Inflammatory macrophage treated with lipopolysaccharide for 4 hours (primary cell): ENCODE results near the gene FOLR1.
"Not testable (repeated sequence)": the region's sequence is repeated elsewhere in the genome, so short reads cannot be mapped to it uniquely, and the experiment has no call there.

Source experiments
- DNase-seq: peaks from one replicate; pipeline ENCODE4 v3.0.0-alpha.2; 2020

FOLR1 gene

GRCh38 chr11:72191961-72192381, at the start of gene FOLR1:
TSS of gene FOLR1 (plus strand) at chr11:72192140. CDS start at chr11:72192174, 34 bp downstream.
- DNase-seq: peak; percentile 61

DNA sequence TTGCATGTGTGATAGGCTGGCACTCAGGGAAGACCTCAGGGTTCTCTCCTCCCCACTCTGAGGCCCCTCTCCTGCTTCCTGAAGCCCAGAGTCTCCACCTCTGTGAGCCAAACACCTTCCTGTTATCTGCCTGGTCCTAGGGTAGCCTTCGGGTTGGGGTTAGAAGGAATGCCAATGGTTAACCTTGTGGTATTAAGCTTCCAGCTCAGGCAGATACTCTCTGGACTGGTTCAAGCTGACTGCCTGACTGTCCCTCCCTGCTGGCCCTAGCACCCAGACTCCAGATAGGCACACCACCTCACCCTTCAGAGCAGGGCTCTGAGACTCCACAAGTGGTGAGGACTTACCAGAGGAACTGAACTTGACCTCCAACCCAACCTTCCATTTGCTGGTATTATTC, 49.4 kb upstream of the FOLR1 start:
- not testable (repeated sequence) for DNase-seq

GRCh38 chr11:72144807-72145565, 47.0 kb upstream of the FOLR1 start:
- no peak for DNase-seq

GRCh38 chr11:72146625-72147024, 45.3 kb upstream of the FOLR1 start:
- DNase-seq: no peak

DNA sequence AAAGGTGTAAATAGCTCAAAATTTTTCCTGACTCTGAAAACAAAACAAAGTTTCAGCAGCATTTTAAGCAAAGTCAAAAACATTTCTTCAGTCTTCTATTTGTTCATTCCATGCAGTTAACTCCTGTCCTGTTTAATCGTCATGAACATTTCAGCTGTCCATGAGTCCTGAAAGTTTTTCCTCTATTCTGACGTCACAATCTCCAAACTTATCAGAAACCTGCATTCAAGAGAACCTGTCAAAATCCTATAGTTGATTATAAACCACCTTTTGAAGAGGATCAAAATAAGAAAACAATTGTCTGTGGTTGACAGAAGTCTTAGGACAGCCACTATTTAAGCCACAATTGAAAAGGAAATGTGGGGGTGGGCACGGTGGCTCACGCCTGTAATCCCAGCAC, 41.1 kb upstream of the FOLR1 start:
- no peak for DNase-seq

- not testable (repeated sequence) for DNase-seq
These were observed 38.1 kb upstream of the FOLR1 start for GRCh38 chr11:72153874-72154273.

- no peak for DNase-seq
These were observed 37.1 kb upstream of the FOLR1 start for GRCh38 chr11:72154816-72155215.

DNA sequence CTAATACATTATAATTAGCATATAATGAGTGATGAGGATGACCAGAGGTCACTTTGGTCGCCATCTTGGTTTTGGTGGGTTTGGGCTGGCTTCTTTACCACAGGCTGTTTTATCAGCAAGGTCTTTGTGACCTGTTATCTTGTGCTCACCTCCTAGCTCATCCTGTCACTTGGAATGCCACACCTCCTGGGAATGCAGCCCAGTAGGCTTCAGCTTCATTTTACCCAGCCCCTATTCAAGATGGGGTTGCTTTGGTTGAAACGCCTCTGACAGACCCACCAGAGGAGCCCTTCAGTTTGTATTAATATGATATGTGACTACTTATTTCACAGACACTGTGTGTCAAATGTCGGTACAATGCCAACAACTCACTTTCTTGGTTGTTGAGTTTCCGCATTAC, 36.2 kb upstream of the FOLR1 start:
- DNase-seq: no peak

GRCh38 chr11:72157131-72157530, 34.8 kb upstream of the FOLR1 start:
- DNase-seq: no peak

GRCh38 chr11:72160319-72160718, 31.6 kb upstream of the FOLR1 start:
- DNase-seq: no peak

DNA sequence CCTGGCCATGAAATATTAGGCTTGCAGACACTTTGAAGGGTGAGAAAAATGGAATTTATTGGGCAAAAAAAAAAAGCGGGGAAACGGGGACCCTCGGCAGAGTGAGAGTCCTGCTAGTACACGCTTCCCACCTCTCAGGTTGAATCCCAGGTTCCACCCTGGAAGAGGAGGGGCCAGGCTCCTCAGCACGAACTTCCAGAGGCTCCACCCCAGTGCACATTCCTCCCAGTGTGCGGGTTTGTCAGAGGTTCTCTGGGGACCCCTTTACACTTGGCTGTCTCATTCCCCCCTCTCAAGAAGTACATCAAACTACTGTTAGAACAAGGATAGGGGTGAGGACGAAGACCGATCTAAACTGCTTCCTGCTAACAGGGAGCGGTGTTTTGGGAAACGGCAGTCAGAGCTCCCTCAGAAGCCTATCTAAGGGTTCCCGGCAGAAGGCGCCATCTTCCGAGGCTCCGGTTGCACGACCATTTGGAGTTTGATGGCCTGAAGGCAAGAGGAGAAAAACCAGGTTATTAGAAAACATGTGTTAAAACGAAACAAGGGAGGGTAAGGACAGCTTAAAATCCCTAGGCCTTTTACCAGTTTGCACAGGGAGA, 28.9 kb upstream of the FOLR1 start:
- DNase-seq: no peak

DNA sequence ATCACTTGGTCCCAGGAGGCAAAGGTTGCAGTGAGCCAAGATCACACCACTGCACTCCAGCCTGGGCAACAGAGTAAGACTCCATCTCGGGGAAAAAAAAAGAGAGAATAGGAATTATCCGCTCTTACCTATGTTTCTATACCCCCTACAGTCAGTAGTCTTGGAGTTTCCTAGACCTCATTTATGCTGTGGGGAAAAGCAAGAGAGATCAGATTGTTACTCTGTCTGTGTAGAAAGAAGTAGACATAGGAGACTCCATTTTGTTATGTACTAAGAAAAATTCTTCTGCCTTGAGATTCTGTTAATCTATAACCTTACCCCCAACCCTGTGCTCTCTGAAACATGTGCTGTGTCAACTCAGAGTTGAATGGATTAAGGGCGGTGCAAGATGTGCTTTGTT, 27.8 kb upstream of the FOLR1 start:
- DNase-seq: not testable (repeated sequence)

GRCh38 chr11:72169046-72169555, 22.8 kb upstream of the FOLR1 start:
- not testable (repeated sequence) for DNase-seq

DNA sequence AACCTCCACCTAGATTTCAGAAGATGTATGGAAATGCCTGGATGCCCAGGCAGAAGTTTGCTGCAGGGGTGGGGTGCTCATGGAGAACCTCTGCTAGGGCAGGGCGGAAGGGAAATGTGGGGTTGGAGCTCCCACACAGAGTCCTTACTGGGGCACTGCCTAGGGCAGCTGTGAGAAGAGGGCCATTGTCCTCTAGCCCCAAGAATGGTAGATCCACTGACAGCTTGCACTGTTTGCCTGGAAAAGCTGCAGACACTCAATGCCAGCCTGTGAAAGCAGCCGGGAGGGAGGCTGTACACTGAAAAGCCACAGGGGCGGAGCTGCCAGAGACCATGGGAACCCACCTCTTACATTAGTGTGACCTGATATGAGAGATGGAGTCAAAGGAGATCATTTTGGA, 22.2 kb upstream of the FOLR1 start:
- DNase-seq: not testable (repeated sequence)

DNA sequence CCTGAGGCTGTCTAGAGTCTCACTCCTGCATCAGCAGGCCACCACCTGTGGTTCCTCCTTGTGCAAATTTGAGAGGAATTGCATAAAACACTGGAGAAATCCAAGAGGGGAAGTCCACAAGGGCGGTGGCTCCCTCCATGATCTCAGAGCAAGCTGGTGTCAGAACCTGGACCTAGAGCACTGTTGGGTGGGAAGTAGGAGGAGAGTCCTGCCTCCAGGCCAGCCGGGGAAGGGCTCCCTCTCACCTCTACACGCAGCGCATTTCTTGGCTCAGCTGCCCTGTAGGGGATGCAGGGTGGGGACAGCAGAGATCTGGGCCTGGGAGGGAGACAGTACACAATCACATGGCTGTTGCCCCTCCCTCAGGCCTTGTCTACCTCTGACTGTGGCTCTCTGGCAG, 19.9 kb upstream of the FOLR1 start:
- DNase-seq: peak; percentile 69

GRCh38 chr11:72173291-72173690, 18.6 kb upstream of the FOLR1 start:
- DNase-seq: no peak

- no peak for DNase-seq
These were observed 17.5 kb upstream of the FOLR1 start for GRCh38 chr11:72174302-72175070.

- DNase-seq: no peak
These were observed 14.3 kb upstream of the FOLR1 start for GRCh38 chr11:72177656-72178055.

DNA sequence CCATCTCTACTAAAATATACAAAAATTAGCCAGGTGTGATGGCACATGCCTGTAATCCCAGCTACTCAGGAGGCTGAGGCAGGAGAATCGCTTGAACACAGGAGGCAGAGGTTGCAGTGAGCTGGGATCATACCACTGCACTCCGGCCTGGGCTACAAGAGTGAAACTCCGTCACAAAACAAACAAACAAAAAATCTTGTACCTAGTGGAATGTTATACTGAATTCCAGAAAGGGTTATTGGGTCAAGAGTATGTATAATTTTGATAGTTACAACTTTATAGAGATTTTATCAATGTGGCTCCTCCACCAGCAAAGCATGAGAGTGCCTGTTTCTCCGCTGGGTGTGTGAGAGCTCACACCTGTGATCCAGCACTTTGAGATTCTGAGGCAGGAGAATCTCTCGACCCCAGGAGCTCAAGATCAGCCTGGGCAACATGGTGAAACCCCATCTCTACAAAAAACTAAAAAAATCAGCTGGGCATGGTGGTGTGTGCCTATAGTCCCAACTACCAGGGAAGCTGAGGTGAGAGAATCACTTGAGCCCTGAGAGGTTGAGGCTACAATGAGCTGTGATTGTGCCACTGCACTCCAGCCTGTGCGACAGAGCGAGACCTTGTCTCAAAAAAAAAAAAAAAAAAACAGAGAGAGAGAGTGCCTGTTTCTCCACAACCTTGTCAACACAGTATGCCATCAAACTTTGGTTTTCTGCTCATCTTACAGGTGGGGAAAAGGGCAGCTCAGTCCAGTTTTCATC, 12.7 kb upstream of the FOLR1 start:
- DNase-seq: no peak

- no peak for DNase-seq
These were observed 12.0 kb upstream of the FOLR1 start for GRCh38 chr11:72179804-72180396.

GRCh38 chr11:72180892-72181552, 10.9 kb upstream of the FOLR1 start:
- not testable (repeated sequence) for DNase-seq

- not testable (repeated sequence) for DNase-seq
These were observed 10.4 kb upstream of the FOLR1 start for GRCh38 chr11:72181553-72181958.
